Activated CD4-positive, alpha-beta T cell treated with anti-CD3 and anti-CD28 coated beads for 48 hours (primary cell): ENCODE results near the gene GCNT2.
"Not testable (repeated sequence)": the region's sequence is repeated elsewhere in the genome, so short reads cannot be mapped to it uniquely, and the experiment has no call there.

Experiments
- DNase-seq: peaks from one replicate; pipeline ENCODE4 v3.0.0-alpha.2; 2020

The GCNT2 gene

DNA sequence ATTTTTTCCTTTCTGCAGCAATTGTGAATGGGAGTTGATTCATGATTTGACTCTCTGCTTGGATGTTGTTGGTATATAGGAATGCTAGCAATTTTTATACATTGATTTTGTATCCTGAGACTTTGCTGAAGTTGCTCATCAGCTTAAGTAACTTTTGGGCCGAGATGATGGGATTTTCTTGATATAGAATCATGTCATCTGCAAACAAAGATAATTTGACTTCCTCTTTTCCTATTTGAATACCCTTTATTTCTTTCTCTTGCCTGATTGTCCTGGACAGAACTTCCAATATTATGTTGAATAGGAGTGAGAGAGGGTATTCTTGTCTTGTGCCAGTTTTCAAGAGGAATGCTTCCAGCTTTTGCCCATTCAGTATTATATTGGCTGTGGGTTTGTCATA lies 144.4 kb downstream of the GCNT2 start:
- DNase-seq: not testable (repeated sequence)

DNA sequence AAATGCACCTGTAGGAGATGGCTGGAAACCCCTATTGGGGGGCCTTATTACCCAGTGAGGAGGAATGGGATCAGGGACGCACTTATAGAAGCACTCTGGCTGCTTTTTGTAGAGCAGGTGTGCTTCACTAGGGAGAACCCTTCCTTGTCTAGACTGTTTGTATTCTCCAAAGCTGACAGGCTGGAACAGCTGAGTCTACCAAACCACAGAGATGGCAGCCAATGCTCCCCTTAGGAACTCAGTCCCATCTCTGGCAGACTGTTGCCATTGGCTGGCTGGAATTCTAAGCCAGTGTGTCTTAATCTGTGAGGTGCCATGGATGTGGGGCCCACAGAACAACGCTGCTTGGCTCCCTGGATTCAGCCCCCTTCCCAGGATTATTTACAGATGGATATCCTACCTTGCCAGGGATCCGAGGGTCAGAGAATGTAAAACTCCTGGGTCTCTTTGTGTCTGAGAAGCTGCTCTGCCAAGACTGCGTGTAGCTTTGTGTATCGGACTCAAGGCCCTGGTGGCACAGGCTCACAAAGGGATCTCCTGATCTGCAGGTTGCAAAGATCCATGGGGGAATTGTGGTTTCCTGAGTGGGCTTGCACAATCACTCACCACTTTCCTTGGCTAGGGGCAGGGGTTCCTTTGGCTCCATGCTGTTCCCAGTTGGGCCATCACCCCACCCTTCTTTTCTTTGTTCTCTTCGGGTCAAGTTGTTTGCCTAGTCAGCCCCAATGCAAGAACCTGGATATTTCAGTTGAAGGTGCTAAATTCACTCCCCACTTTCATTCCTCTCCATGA lies 147.2 kb downstream of the GCNT2 start:
- DNase-seq: no peak

DNA sequence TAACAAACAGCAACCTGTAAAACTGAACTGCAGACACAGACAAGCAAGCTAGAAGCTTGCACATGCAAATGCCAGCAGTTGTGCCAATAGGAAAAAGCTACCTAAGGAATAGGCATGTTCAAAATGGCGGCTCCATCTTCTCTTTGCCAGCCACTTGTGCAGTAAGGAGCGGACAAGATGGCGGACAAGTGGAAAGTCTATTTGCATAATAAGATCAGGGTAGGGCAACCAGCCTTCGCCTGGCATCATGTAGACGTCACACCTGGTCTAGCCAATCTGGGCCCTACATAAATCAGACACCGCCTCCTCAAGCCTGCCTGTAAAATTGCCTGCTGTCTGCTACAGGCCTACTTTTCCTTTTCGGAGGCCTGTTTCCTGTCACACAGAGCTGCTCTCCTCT lies 155.3 kb downstream of the GCNT2 start:
- DNase-seq: no peak

DNA sequence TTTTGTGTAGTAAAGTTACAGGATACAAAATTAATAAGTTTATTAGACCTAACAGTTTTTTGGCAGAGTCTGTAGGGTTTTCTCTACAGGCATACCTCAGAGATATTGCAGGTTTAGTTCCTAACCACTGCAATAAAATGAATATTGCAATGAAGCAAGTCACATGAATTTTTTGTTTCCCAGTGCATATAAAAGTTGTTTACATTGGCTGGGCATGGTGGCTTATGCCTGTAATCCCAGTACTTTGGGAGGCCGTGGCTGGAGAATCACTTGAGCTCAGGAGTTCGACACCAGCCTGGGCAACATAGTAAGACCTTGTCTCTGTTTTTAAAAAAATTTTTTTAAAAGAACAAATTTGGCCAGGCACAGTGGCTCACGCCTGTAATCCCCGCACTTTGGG lies 157.3 kb downstream of the GCNT2 start:
- no peak for DNase-seq
